Astrocyte of the cerebellum (primary cell): Measurements from ENCODE around the gene TXNDC12.

Experiments used
- DNase-seq: peaks from one replicate; pipeline ENCODE4 v3.0.0-alpha.2; 2011; ENCODE audit warnings: low read depth
- H3K4me3 ChIP-seq: 2 replicates; pipeline ENCODE4 v1.5.1; 2011; ENCODE audit warnings: mild to moderate bottlenecking, low read depth, low read length, moderate library complexity
- CTCF ChIP-seq: IDR thresholded peaks from 2 replicates; pipeline ENCODE4 v1.5.1; 2012; ENCODE audit warnings: low read length, low read depth, moderate library complexity, mild to moderate bottlenecking; ENCODE audit errors: missing control alignments
- in situ Hi-C: cut with HindIII; loops from 2 replicates; pipeline ENCODE4 v1.10.0; 2017; ENCODE audit warnings: low sequenced_read_pairs

Gene TXNDC12

DNA sequence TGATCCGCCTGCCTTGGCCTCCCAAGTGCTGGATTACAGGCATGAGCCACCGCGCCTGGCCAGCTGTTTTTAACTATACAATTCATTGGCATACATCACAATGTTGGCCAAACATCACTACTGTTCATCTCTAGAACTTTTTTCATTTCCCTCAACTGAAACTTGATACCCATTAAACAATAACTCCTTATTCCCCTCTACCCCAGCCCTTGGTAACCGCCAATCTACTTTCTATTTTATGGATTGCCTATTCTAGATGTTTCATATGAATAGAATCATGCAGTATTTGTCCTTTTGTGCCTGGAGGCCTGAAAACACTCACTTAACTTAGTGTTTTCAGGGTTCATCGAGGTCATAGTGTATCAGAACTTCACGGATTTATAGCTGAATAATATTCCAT is 17.3 kb upstream of the TXNDC12 start:
- TF ChIP-seq CTCF = no peak
- in situ Hi-C loops = no loop called here
- H3K4me3 ChIP-seq = no peak overlapping the region
- no peak for DNase-seq

GRCh38 chr1:52070704-52071103 is 15.7 kb upstream of the TXNDC12 start:
- TF ChIP-seq CTCF = no peak
- in situ Hi-C loops = no loop called here
- no peak for DNase-seq
- H3K4me3 ChIP-seq = no peak overlapping the region

GRCh38 chr1:52063192-52063591 is 8.2 kb upstream of the TXNDC12 start:
- DNase-seq = no peak
- no peak overlapping the region for H3K4me3 ChIP-seq
- in situ Hi-C loops = no loop called here
- no peak for TF ChIP-seq CTCF

DNA sequence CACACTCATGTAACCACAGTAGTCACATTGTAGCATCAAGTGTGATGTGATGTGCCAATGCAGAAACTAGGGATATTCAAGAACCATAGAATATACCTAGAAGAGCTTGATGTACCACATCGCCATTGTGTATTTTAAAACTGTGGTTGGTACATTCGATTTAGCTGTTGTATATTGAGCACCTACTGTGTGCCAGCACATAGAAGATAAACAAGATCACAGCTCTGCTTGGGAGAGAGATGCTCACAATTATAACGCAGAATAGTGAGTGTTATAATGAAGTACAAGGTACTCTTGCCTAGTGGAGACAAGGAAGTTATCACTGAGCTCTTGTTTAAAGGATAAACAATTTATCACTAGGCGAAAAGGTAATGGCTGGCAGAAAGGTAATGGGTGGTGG is 5.8 kb upstream of the TXNDC12 start:
- no peak for TF ChIP-seq CTCF
- DNase-seq = no peak
- in situ Hi-C loops = no loop called here
- no peak overlapping the region for H3K4me3 ChIP-seq

GRCh38 chr1:52059888-52060287 is 4.9 kb upstream of the TXNDC12 start:
- no peak overlapping the region for H3K4me3 ChIP-seq
- no peak for DNase-seq
- TF ChIP-seq CTCF = no peak
- in situ Hi-C loops = no loop called here

DNA sequence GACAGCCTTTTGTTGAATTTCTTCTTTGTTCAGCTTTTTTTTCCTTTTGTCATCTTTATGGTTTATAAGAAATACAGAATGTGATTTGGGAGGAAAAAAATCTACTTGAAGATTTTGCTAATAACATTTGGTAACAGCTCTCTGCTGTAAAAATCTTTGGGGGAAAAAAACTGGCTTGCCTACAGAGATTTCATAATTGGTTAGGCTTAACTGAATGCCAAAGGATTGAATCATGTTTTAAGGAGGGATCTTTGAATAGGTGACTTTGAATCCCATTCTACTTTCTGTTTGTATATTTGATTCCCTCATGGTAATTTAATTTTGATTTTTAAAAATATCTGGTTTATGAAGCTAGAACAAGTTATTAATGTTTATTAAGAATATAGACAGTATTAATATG is 4.3 kb upstream of the TXNDC12 start:
- TF ChIP-seq CTCF = no peak
- in situ Hi-C loops = no loop called here
- peak; percentile 28 for DNase-seq

GRCh38 chr1:52057876-52058415 is 3.0 kb upstream of the TXNDC12 start:
- TF ChIP-seq CTCF = no peak
- in situ Hi-C loops = no loop called here
- H3K4me3 ChIP-seq = no peak overlapping the region
- no peak for DNase-seq

More for the DNA sequence above, 4.3 kb upstream of the TXNDC12 start:
- no peak overlapping the region for H3K4me3 ChIP-seq
